Measurements from ENCODE around the gene MRPL3. TPM values are rescaled to one million over a fixed set of nuclear protein-coding genes. Genes with fewer than 3 reads are reported as not detected.

The MRPL3 gene
- total RNA-seq, 1 experiment from 2014 or later = 176 TPM

Other genes starting within 250 kb of the MRPL3 start
- gene NUDT16, start 121.2 kb downstream of the MRPL3 start, total RNA-seq (2014; rRNA removed) = 15.0 and 15.3 TPM in 2 replicates